ENCODE data around the gene IRF2BPL.

IRF2BPL gene

DNA sequence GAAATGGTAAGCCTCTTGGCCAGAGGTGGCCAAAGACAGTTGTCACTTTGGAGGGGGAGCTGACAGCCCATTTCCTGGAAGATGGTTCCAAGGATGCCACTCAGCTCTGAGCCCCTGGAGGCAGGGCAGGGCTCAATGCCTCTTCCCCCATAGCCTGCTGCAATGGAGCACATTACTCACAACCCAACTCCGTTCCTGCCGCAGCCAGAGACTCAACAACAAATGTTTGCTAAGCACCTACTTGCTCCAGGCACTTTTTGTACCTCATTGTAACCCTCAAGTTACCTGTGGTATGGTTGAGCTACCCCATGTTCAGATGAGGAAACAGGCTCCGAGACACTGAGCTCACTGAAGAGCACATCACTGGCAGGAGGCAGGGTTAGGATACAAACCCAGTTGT lies 19.5 kb downstream of the IRF2BPL start:
- H3K9me3 ChIP-seq (ENCODE audit: insufficient read depth, low read length, severe bottlenecking) = no peaks in the 10 kb centered on the region
- H4K20me1 ChIP-seq (ENCODE audit: insufficient read depth, low read length) = no peaks in the 10 kb centered on the region
- H3K9ac ChIP-seq (ENCODE audit: low read depth, low read length) = no peak overlapping the region
- H3K4me3 ChIP-seq (ENCODE audit: low read depth in 1 of 2, low read length in 2 of 2) = no peak overlapping the region
- TF ChIP-seq, protein P1, sequence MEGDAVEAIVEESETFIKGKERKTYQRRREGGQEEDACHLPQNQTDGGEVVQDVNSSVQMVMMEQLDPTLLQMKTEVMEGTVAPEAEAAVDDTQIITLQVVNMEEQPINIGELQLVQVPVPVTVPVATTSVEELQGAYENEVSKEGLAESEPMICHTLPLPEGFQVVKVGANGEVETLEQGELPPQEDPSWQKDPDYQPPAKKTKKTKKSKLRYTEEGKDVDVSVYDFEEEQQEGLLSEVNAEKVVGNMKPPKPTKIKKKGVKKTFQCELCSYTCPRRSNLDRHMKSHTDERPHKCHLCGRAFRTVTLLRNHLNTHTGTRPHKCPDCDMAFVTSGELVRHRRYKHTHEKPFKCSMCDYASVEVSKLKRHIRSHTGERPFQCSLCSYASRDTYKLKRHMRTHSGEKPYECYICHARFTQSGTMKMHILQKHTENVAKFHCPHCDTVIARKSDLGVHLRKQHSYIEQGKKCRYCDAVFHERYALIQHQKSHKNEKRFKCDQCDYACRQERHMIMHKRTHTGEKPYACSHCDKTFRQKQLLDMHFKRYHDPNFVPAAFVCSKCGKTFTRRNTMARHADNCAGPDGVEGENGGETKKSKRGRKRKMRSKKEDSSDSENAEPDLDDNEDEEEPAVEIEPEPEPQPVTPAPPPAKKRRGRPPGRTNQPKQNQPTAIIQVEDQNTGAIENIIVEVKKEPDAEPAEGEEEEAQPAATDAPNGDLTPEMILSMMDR (IDR thresholded peaks at IDR 0.05; ENCODE audit: borderline replicate concordance, extremely low read depth, low read length, poor library complexity, severe bottlenecking) = no peak
- TF ChIP-seq EZH2 (IDR thresholded peaks at IDR 0.05; ENCODE audit: borderline replicate concordance, low read depth, low read length, severe bottlenecking) = no peak
- no peak for ATAC-seq (ENCODE audit: insufficient read depth, low read depth)
- no peaks in the 10 kb centered on the region for H3K79me2 ChIP-seq (ENCODE audit: insufficient read depth, low read length)
- no peaks in the 10 kb centered on the region for H3K27me3 ChIP-seq (ENCODE audit: insufficient read depth, low read length, poor library complexity)
- H3K36me3 ChIP-seq (ENCODE audit: insufficient read depth, low read length) = no peaks in the 10 kb centered on the region
- H3K4me1 ChIP-seq (ENCODE audit: insufficient read depth, low read length) = no peaks in the 10 kb centered on the region
- H3K4me2 ChIP-seq (ENCODE audit: insufficient read depth, low read length) = no peak overlapping the region
- H3K27ac ChIP-seq (ENCODE audit: low read length) = no peak overlapping the region
- no peak overlapping the region for H2AFZ ChIP-seq (ENCODE audit: low read depth, low read length)
- DNase-seq = no peak

DNA sequence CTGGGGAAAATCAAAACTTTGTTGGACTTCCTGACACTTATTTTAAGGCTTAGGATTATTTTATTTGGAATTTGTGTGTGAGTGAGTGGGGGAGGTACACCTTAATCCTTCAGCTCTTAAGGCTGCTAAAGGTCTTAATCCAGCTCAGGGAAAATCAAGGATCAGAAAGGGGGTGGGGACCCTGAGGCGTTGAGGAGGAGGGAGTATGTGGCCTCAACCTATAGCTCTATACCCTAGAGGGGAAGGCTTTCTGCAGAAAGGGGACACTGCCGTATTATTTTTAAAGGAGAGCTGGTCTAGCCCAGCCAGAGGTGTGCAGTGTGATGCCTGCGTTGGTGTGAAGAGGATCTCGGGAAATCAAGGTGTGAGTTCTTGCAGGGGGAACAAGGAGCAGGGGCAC lies 20.0 kb downstream of the IRF2BPL start:
- TF ChIP-seq, protein P1 (IDR thresholded peaks at IDR 0.05; ENCODE audit: borderline replicate concordance, extremely low read depth, low read length, poor library complexity, severe bottlenecking) = no peak
- TF ChIP-seq EZH2 (IDR thresholded peaks at IDR 0.05; ENCODE audit: borderline replicate concordance, low read depth, low read length, severe bottlenecking) = no peak
- Histone ChIP-seq H3K9me3 (ENCODE audit: insufficient read depth, low read length, severe bottlenecking) (no peaks in the 10 kb centered on the region), H3K27ac (ENCODE audit: low read length) (no peak overlapping the region), H4K20me1 (ENCODE audit: insufficient read depth, low read length) (no peaks in the 10 kb centered on the region), H3K9ac (ENCODE audit: low read depth, low read length) (no peak overlapping the region), H3K27me3 (ENCODE audit: insufficient read depth, low read length, poor library complexity) (no peaks in the 10 kb centered on the region), H3K4me3 (ENCODE audit: low read depth in 1 of 2, low read length in 2 of 2) (no peak overlapping the region), H3K4me1 (ENCODE audit: insufficient read depth, low read length) (no peaks in the 10 kb centered on the region), H3K79me2 (ENCODE audit: insufficient read depth, low read length) (no peaks in the 10 kb centered on the region), H3K4me2 (ENCODE audit: insufficient read depth, low read length) (no peak overlapping the region), H3K36me3 (ENCODE audit: insufficient read depth, low read length) (no peaks in the 10 kb centered on the region), H2AFZ (ENCODE audit: low read depth, low read length) (no peak overlapping the region)
- ATAC-seq (ENCODE audit: insufficient read depth, low read depth) = no peak
- DNase-seq = no peak

DNA sequence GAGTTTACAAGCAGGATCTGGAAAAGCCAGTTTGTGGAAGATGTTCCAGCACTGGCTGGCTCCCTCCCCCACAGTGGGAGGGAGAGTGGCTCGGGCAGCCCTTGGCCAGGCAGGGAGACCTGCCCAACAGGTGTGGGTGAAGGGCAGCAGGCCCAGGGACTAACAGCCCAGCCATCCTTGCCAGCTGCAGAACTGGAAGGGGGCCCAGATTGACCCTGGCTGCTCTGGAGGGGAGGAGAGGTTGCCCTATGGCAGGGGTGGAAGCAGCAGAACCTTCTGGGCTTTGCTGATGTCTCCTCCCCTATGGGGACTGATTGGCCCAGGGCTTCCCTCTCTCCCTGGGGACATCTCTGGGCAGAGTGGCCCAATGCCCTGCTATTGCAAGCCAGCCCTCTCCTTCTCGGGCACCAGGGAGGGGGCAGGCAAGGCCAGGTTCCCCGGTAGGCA lies 20.5 kb downstream of the IRF2BPL start:
- Histone ChIP-seq H3K9me3 (ENCODE audit: insufficient read depth, low read length, severe bottlenecking) (no peaks in the 10 kb centered on the region), H3K27ac (ENCODE audit: low read length) (no peak overlapping the region), H3K79me2 (ENCODE audit: insufficient read depth, low read length) (no peaks in the 10 kb centered on the region), H3K36me3 (ENCODE audit: insufficient read depth, low read length) (no peaks in the 10 kb centered on the region), H3K27me3 (ENCODE audit: insufficient read depth, low read length, poor library complexity) (no peaks in the 10 kb centered on the region), H3K4me2 (ENCODE audit: insufficient read depth, low read length) (no peak overlapping the region), H3K4me1 (ENCODE audit: insufficient read depth, low read length) (no peaks in the 10 kb centered on the region), H2AFZ (ENCODE audit: low read depth, low read length) (no peak overlapping the region), H3K9ac (ENCODE audit: low read depth, low read length) (no peak overlapping the region), H3K4me3 (ENCODE audit: low read depth in 1 of 2, low read length in 2 of 2) (no peak overlapping the region), H4K20me1 (ENCODE audit: insufficient read depth, low read length) (no peaks in the 10 kb centered on the region)
- ATAC-seq (ENCODE audit: insufficient read depth, low read depth) (no peak), DNase-seq (no peak)
- TF ChIP-seq EZH2 (IDR thresholded peaks at IDR 0.05; ENCODE audit: borderline replicate concordance, low read depth, low read length, severe bottlenecking) = no peak

DNA sequence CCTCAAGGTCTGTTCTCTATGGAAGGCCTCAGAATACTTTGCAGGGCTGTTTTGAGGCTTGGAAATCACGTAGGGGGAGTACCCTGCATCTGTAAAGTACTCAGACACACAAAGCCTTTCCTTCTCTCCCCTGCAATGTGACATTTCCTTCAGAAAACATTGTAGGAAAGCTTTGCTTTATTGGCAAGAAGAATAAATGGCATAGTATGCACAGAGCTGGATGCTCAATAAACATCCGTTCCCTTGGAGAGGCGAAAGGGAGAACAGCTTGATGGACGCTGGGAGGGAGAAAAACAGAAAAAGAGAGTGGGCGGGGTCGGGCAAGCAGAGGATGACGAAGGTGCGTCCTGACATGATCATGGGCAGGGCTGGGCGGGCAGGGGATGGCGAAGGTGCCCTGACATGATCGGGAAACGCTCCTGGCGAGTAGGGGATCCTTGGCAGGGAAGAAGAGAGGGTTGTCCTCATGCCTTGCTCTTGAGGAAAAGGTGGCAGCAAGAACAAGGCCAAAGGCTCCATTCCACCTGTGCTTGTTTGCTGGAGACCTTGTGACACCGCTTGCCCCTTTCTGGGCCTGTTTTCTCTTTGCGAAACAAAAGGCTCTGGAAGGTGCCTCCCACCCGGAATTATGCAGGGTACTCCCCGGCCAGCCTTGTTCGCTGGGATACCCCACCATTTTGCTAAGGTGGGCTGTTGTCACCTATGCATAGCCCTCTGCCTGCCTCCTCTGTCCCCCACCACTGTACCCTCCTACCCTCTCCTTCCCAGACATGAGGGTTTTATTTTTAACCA lies 21.1 kb downstream of the IRF2BPL start:
- ATAC-seq (ENCODE audit: insufficient read depth, low read depth) (no peak), DNase-seq (no peak)
- H3K4me2 ChIP-seq (ENCODE audit: insufficient read depth, low read length) = no peak overlapping the region
- H3K79me2 ChIP-seq (ENCODE audit: insufficient read depth, low read length) = no peaks in the 10 kb centered on the region
- no peaks in the 10 kb centered on the region for H3K9me3 ChIP-seq (ENCODE audit: insufficient read depth, low read length, severe bottlenecking)
- TF ChIP-seq, protein P1 (IDR thresholded peaks at IDR 0.05; ENCODE audit: borderline replicate concordance, extremely low read depth, low read length, poor library complexity, severe bottlenecking) = no peak
- no peak for TF ChIP-seq EZH2 (IDR thresholded peaks at IDR 0.05; ENCODE audit: borderline replicate concordance, low read depth, low read length, severe bottlenecking)
- no peaks in the 10 kb centered on the region for H3K36me3 ChIP-seq (ENCODE audit: insufficient read depth, low read length)
- no peaks in the 10 kb centered on the region for H3K27me3 ChIP-seq (ENCODE audit: insufficient read depth, low read length, poor library complexity)
- H3K27ac ChIP-seq (ENCODE audit: low read length) = no peak overlapping the region
- no peaks in the 10 kb centered on the region for H3K4me1 ChIP-seq (ENCODE audit: insufficient read depth, low read length)
- H2AFZ ChIP-seq (ENCODE audit: low read depth, low read length) = no peak overlapping the region
- H3K4me3 ChIP-seq (ENCODE audit: low read depth in 1 of 2, low read length in 2 of 2) = no peak overlapping the region
- H4K20me1 ChIP-seq (ENCODE audit: insufficient read depth, low read length) = no peaks in the 10 kb centered on the region
- H3K9ac ChIP-seq (ENCODE audit: low read depth, low read length) = no peak overlapping the region

Measured in DND-41 (cell line).